DND-41 (cell line): Measurements from ENCODE around the gene NAT8L.

Source experiments
- CTCF ChIP-seq: IDR thresholded peaks from 2 replicates; pipeline ENCODE4 v1.5.1; 2012; ENCODE audit warnings: borderline replicate concordance, low read length, moderate library complexity, mild to moderate bottlenecking; ENCODE audit not compliant: poor library complexity, severe bottlenecking; ENCODE audit errors: extremely low read depth
- EZH2 ChIP-seq: IDR thresholded peaks from 3 replicates; pipeline ENCODE4 v1.6.1; 2012; ENCODE audit warnings: borderline replicate concordance, low read depth, mild to moderate bottlenecking, moderate library complexity, low read length, inconsistent platforms; ENCODE audit not compliant: severe bottlenecking

- TF ChIP-seq CTCF = no peak
- no peak for TF ChIP-seq EZH2
Measured at GRCh38 chr4:2094545-2094944, 35.4 kb downstream of the NAT8L start.
